ENCODE results near the gene TIGD3. TPM values are rescaled to one million over a fixed set of nuclear protein-coding genes. Genes with fewer than 3 reads are reported as not detected.

Gene TIGD3
- polyA plus RNA-seq, 3 donors from 2014 or later, result 0.90 to 1.2 (median 0.90) TPM

GRCh38 chr11:65363770-65364169 is 9.2 kb downstream of the TIGD3 start:
- Mint-ChIP-seq H3K36me3 (no peaks in the 10 kb centered on the region), H3K27ac (no peak overlapping the region), H3K27me3 (ENCODE audit: low read depth in 3 of 3) (peaks cover 0 to 6% (median 4%) of the 10 kb centered on the region in 3 donors), H3K4me1 (peaks cover 8 to 9% of the 10 kb centered on the region in 2 donors), H3K9me3 (no peaks in the 10 kb centered on the region), H3K4me3 (no peak overlapping the region)
- no peak for DNase-seq

DNA sequence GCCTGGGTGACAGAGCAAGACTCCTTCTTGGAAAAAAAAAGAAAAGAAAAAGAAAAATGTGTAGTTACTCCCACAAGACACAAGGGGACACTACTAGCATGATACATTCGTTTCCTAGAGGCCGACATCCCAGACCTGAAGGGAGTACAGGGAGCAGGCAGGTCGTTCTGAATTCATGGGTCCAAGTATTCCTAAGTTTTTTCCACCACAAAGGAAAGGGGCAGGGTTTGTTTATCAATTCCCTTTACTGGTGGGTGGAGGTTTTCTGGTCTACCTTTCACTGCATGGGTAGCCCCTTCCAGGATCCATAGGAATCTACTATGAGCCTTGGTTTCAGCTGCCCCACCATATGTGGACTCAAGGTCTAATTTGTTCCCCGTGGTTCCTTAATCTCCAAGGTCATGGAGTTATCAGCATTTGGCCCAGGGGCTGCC is 11.8 kb downstream of the TIGD3 start:
- Mint-ChIP-seq H3K4me1 (peaks cover 8 to 9% of the 10 kb centered on the region in 2 donors), H3K9me3 (no peaks in the 10 kb centered on the region), H3K4me3 (no peak overlapping the region), H3K27ac (no peak overlapping the region), H3K27me3 (ENCODE audit: low read depth in 3 of 3) (peaks cover 3 to 8% (median 6%) of the 10 kb centered on the region in 3 donors), H3K36me3 (no peaks in the 10 kb centered on the region)
- DNase-seq, result peak; percentile 64 to 70 (median 65)

- Mint-ChIP-seq H3K27me3 (ENCODE audit: low read depth in 3 of 3) (peaks cover 0 to 5% (median 5%) of the 10 kb centered on the region in 3 donors), H3K4me1 (no peaks in the 10 kb centered on the region), H3K27ac (peak overlapping the region in 1 of 6 donors; percentile 53), H3K4me3 (no peak overlapping the region), H3K36me3 (no peaks in the 10 kb centered on the region), H3K9me3 (no peaks in the 10 kb centered on the region)
- DNase-seq, result no peak
Measured at GRCh38 chr11:65370659-65371049, 16.1 kb downstream of the TIGD3 start.

GRCh38 chr11:65373839-65374580 is 19.5 kb downstream of the TIGD3 start:
- Mint-ChIP-seq H3K27ac (peak overlapping the region in 1 of 6 donors; percentile 40), H3K9me3 (no peaks in the 10 kb centered on the region), H3K27me3 (ENCODE audit: low read depth in 3 of 3) (peaks cover 0 to 5% (median 2%) of the 10 kb centered on the region in 3 donors), H3K36me3 (no peaks in the 10 kb centered on the region), H3K4me3 (no peak overlapping the region), H3K4me1 (no peaks in the 10 kb centered on the region)
- DNase-seq, result no peak

GRCh38 chr11:65375012-65375411 is 20.5 kb downstream of the TIGD3 start:
- DNase-seq, result no peak
- Mint-ChIP-seq H3K27me3 (ENCODE audit: low read depth in 3 of 3) (peaks cover 0 to 4% (median 2%) of the 10 kb centered on the region in 3 donors), H3K36me3 (no peaks in the 10 kb centered on the region), H3K4me3 (no peak overlapping the region), H3K27ac (peak overlapping the region in 1 of 6 donors; percentile 40), H3K4me1 (peaks cover 0 to under 1% of the 10 kb centered on the region in 2 donors), H3K9me3 (no peaks in the 10 kb centered on the region)

- Mint-ChIP-seq H3K4me3 (no peak overlapping the region), H3K36me3 (no peaks in the 10 kb centered on the region), H3K4me1 (peaks cover 0 to 4% of the 10 kb centered on the region in 2 donors), H3K27me3 (ENCODE audit: low read depth in 3 of 3) (peaks cover 0 to 3% (median 0%) of the 10 kb centered on the region in 3 donors), H3K9me3 (no peaks in the 10 kb centered on the region), H3K27ac (no peak overlapping the region)
- DNase-seq, result no peak
Measured at GRCh38 chr11:65376138-65376713, 21.7 kb downstream of the TIGD3 start.

GRCh38 chr11:65377036-65377435 is 22.5 kb downstream of the TIGD3 start:
- Mint-ChIP-seq H3K36me3 (no peaks in the 10 kb centered on the region), H3K27me3 (ENCODE audit: low read depth in 3 of 3) (peaks cover 0 to 3% (median under 1%) of the 10 kb centered on the region in 3 donors), H3K27ac (no peak overlapping the region), H3K4me3 (no peak overlapping the region), H3K9me3 (no peaks in the 10 kb centered on the region), H3K4me1 (peaks cover 7 to 11% of the 10 kb centered on the region in 2 donors)
- DNase-seq, result no peak

- Mint-ChIP-seq H3K4me1 (peaks cover 15 to 19% of the 10 kb centered on the region in 2 donors), H3K27ac (peak overlapping the region in 2 of 6 donors; percentile 13 to 35), H3K27me3 (ENCODE audit: low read depth in 3 of 3) (peaks cover 0 to 8% (median 3%) of the 10 kb centered on the region in 3 donors), H3K9me3 (no peaks in the 10 kb centered on the region), H3K36me3 (no peaks in the 10 kb centered on the region), H3K4me3 (no peak overlapping the region)
- no peak for DNase-seq
Measured at GRCh38 chr11:65377777-65378176, 23.2 kb downstream of the TIGD3 start.

GRCh38 chr11:65378208-65378927 is 23.8 kb downstream of the TIGD3 start:
- H3K27me3 Mint-ChIP-seq (ENCODE audit: low read depth in 3 of 3), result peaks cover 0 to 11% (median 1%) of the 10 kb centered on the region in 3 donors
- H3K9me3 Mint-ChIP-seq, result no peaks in the 10 kb centered on the region
- H3K4me3 Mint-ChIP-seq, result no peak overlapping the region
- H3K4me1 Mint-ChIP-seq, result peaks cover 21 to 25% of the 10 kb centered on the region in 2 donors
- no peaks in the 10 kb centered on the region for H3K36me3 Mint-ChIP-seq
- H3K27ac Mint-ChIP-seq, result peak overlapping the region in 1 of 6 donors; percentile 8
- no peak for DNase-seq

DNA sequence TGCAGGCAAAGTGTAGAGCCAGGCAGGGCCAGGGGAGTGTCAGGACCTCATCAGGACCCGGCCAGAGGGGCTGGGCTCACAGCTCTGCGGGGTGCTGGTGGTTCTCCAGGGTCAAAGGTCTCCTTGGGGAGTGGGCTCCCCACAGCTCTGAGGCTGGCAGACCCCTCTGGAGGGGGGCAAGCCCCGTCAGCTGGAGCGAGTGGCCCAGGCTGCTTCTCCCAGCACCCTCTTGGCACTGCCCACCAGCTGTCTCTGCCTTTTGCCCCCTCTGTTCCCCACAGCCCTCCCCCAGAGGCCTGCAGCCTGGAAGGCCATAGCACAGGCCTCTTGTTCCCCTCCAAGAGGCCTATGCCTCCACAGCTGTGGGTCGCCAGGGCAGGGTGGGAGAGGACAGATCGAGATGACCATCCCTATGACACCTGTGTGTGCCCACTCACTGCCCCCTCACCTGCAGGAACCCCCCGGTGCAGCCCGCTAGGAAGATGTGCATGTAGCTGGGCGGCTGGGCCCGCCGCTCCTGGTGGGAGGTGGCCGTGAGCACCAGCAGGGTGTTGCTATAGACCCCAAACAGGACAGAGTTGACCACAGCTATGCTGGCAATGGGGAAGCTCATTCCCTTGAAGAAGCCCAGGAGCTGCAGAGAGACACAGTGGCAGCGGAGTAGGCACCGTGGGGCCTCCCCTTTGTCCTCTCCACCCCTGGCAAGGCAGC is 24.5 kb downstream of the TIGD3 start:
- Mint-ChIP-seq H3K27me3 (ENCODE audit: low read depth in 3 of 3) (peaks cover 0 to 14% (median 1%) of the 10 kb centered on the region in 3 donors), H3K4me3 (no peak overlapping the region), H3K4me1 (peaks cover 28 to 31% of the 10 kb centered on the region in 2 donors), H3K9me3 (no peaks in the 10 kb centered on the region), H3K36me3 (no peaks in the 10 kb centered on the region), H3K27ac (peak overlapping the region in 1 of 6 donors; percentile 8)
- no peak for DNase-seq

GRCh38 chr11:65379698-65380459 is 25.3 kb downstream of the TIGD3 start:
- Mint-ChIP-seq H3K27ac (peak overlapping the region in 5 of 6 donors; percentile 39 to 82 (median 70)), H3K36me3 (no peaks in the 10 kb centered on the region), H3K27me3 (ENCODE audit: low read depth in 3 of 3) (peaks cover 0 to 15% (median 1%) of the 10 kb centered on the region in 3 donors), H3K4me3 (peak overlapping the region in 3 of 5 donors; percentile 5 to 27 (median 21)), H3K4me1 (peaks cover 36 to 39% of the 10 kb centered on the region in 2 donors), H3K9me3 (no peaks in the 10 kb centered on the region)
- no peak for DNase-seq

- Mint-ChIP-seq H3K36me3 (no peaks in the 10 kb centered on the region), H3K27ac (peak overlapping the region in 5 of 6 donors; percentile 39 to 100 (median 75)), H3K4me3 (peak overlapping the region in 2 of 5 donors; percentile 5 to 92), H3K4me1 (peaks cover 43 to 46% of the 10 kb centered on the region in 2 donors), H3K9me3 (no peaks in the 10 kb centered on the region), H3K27me3 (ENCODE audit: low read depth in 3 of 3) (peaks cover 1 to 19% (median 2%) of the 10 kb centered on the region in 3 donors)
- no peak for DNase-seq
Measured at GRCh38 chr11:65380460-65381119, 26.0 kb downstream of the TIGD3 start.

Measured in immature natural killer cell (primary cell).